IPS DF 4.7 (cell line): ENCODE measurements around the gene CLEC4F.
"Not testable (repeated sequence)": the region's sequence is repeated elsewhere in the genome, so short reads cannot be mapped to it uniquely, and the experiment has no call there.

ENCODE experiments used
- DNase-seq: peaks from one replicate; pipeline ENCODE4 v3.0.0-alpha.2; 2013; ENCODE audit warnings: low spot score; ENCODE audit errors: extremely low read depth

CLEC4F gene

GRCh38 chr2:70826696-70827350 is 6.4 kb upstream of the CLEC4F start:
- no peak for DNase-seq

GRCh38 chr2:70823249-70823648 is 2.9 kb upstream of the CLEC4F start:
- DNase-seq, result no peak

- no peak for DNase-seq
Measured at GRCh38 chr2:70822843-70823242, 2.4 kb upstream of the CLEC4F start.

GRCh38 chr2:70817284-70817954 is 3.0 kb downstream of the CLEC4F start:
- no peak for DNase-seq

DNA sequence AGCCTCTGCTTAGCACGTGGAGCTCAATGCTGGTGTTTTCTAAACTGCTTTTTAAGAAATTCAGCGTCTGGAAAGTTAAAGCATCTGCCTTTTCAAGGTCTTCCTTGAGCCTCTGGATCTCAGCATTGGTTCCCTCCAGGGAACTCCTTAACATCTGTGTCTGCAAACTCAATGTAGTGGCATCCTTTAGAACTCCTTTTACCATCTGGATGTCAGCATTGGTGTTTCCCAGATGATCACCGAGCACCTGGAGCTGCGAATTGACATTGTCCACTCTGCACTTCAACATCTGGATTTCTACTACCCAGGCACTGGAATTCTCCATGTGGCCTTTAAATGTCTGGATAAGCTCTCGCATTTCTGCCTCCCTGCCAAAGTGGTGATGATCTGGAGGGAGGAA is 3.7 kb downstream of the CLEC4F start:
- DNase-seq, result no peak

- DNase-seq, result no peak
Measured at GRCh38 chr2:70808983-70809958, 11.1 kb downstream of the CLEC4F start.

DNA sequence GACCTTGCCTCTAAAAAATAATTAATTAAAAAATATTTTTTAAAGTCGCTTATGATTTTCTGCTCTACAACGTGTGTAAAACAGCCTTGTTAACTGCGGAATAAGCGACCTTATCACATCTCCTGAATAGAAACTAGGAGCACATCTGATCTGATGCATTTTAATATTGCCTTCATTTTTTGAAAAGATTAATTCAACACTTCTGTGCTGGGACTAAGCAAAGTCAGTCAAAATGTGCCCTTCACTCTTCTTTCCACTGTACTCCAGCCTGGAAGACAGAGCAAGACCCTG is 12.6 kb downstream of the CLEC4F start:
- DNase-seq, result no peak

GRCh38 chr2:70807102-70807827 is 13.1 kb downstream of the CLEC4F start:
- no peak for DNase-seq

GRCh38 chr2:70806620-70807019 is 13.8 kb downstream of the CLEC4F start:
- no peak for DNase-seq

DNA sequence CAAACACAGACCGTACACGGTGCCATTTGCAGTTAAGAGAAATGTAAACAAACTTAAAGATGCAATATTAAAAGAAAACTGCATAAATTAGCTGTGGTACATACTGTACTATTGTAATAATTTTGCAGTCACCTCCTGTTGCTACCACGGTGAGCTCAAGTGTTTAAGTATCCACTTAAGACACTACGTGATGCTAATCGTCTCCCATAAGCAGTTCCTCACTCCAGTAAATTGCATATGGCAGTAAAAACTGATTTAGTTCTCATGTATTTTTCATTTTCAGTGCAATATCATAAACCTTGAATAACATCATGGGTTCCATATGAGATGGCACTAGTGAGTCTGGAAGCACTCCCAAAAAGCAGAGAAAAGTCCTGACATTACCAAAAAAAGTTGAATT is 14.4 kb downstream of the CLEC4F start:
- DNase-seq, result no peak

GRCh38 chr2:70801607-70802263 is 18.7 kb downstream of the CLEC4F start:
- no peak for DNase-seq

DNA sequence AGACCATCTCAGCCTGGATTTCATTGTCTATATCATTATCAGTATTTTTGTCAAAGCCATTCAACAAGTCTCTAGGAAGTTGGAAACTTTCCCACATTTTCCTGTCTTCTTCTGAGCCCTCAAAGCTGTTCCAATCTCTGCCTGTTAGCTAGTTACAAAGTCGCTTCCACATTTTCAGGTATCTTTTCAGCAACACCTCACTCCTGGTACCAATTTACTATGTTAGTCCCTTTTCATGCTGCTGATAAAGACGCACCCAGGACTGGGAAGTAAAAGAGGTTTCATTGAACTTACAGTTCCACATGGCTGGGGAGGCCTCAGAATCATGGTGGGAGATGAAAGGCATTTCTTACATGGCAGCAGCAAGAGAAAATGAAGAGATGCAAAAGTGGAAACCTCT is 20.7 kb downstream of the CLEC4F start:
- no peak for DNase-seq

DNA sequence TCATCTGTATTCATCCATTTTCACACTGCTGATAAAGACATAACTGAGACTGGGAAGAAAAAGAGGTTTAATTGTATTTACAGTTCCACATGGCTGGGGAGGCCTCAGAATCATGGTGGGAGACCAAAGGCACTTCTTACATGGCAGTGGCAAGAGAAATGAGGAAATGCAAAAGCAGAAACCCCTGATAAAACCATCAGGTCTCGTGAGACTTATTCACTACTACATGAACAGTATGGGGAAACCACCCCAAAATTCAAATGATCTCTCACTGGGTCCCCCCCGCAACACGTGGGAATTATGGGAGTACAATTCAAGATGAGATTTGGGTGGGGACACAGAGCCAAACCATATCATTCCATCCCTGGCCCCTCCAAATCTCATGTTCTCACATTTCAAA is 22.4 kb downstream of the CLEC4F start:
- DNase-seq, result not testable (repeated sequence)

GRCh38 chr2:70797506-70797905 is 22.9 kb downstream of the CLEC4F start:
- no peak for DNase-seq

GRCh38 chr2:70796262-70796661 is 24.1 kb downstream of the CLEC4F start:
- DNase-seq, result no peak

DNA sequence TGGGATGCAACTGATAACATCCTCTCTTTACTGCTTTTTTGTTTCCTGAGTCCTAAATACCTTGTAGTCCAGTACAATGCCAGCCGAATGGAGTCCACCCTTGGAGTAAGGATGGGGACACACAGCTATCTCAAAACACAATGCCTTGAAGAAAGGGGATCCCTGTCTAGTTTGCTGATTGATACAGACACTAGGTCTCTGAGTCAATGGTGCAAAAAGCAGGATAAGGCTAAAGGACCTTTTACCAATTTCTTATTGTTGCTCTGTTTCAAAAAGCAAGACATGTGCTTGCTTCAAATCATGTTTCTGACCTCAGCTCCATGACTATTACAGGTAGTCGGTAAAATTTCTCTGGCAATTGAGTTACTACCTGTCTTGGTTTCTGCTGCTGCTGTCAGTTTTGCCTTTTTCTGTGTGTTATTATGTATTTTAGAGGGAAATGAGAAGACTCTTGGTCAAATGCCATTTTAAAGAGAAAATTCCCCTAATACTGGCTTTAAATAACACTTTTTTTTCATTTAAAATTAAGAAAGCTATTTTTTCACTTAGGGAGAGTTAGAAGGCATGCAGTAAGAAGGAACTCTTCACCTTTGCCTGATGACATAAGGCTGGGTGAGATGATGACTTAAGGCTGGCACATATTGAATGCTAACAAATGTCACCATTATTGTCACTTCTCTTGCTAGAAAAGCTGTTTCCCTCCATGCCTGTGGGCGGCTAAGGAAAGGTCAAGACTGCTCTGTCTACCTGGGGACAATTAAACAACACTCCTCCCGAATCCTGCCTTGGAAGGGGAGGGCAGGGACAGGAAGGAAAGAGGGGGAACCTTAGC is 25.0 kb downstream of the CLEC4F start:
- no peak for DNase-seq

- no peak for DNase-seq
Measured at GRCh38 chr2:70793450-70793849, 26.9 kb downstream of the CLEC4F start.

DNA sequence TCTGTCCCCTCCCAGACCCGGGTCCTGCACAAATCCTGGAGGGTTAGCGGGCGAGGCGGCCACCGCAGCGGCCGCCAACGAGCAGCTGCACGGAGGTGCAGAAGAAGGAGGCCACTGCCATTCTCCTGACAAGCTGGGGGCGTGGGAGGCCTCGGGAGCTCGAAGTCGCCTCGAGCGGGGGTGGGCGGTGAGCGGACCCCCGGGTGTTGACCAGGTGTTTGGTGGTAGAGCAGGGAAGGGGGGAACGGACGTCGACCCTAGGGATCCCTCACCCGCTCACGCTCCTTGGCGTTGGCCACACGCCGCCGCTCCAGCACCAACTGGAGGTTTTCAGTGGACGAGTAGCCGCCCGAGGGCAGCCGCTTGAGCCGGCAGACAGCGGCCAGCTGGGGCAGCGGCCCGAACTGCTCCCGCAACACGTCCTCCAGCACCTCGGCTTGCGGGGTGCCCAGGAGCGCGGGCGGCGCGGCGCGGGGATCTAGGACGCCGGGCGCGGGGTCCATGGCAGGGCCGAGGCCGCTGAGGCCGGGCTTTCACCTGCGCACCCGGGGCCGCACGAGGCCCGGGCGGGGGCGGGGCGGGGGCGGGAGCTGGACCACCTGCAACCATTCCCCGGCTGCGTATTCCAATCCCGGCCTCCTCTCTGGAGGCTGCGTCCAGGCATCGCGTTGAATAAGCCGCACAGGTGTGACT is 30.1 kb downstream of the CLEC4F start, which contains the start of gene FIGLA:
Gene FIGLA, minus strand, starts transcription at position 508 of the 693 bp plus-strand sequence. Its CDS starts 5 bp downstream, at position 503.
- DNase-seq, result no peak

DNA sequence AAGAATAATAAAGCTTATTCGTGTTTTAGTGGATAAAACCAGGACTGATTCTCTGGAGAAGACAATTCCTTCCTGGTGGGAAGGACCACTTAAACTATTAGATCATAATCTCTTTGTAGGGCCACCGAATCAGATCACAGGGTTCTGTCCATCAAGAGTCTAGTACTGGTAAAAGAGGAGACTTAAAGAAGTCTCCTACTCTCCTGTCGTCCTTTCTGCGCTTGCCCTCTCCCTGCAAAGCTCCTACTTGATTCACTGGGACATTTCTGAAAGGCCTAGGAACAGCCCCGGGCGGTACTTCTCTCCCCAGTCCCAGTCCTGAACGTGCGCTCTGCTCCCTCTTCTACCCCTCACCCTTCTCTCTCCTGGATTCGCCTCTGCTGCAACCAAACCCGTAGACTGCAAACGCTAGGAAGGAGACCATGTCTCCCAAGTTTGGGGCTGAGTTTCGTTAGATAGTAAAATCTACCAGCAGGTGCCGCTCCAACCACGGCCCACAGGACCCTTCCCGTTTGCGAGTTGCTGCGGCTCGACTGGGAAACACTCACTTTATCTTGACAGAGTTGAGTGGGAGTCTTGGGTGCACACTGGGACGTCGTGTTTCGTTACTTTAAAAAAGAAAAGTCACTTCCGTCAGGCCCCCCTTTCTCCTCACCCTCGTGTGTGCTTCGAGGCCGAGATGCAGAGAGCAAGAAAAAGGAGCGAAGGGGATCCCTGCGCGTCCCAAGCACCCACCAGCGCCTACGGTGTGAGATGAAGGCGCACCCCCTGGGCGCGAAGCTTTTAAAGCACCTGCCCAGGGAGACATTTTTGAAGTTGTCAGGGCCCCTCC is 30.9 kb downstream of the CLEC4F start:
- no peak for DNase-seq
